Peyer's patch (tissue), 4 donors: ENCODE data around the gene MBD4. TPM values are rescaled to one million over a fixed set of nuclear protein-coding genes. Genes with fewer than 3 reads are reported as not detected.

ENCODE experiments used
- DNase-seq, 3 donors: peaks; one replicate each; pipeline ENCODE4 v3.0.0-alpha.2; 2017 to 2019
- H3K27ac ChIP-seq, 4 donors: fragments of 200-600 bp; sonication (generic); one replicate each; pipeline ENCODE4 v1.5.1; 2016 to 2019
- H3K27me3 ChIP-seq, 2 donors: fragments of 200-600 bp; sonication (generic); one replicate each; pipeline ENCODE4 v1.5.1; 2019
- H3K36me3 ChIP-seq, 3 donors: fragments of 200-600 bp; sonication (generic); one replicate each; pipeline ENCODE4 v1.5.1; 2016 to 2019
- H3K4me1 ChIP-seq, 4 donors: fragments of 200-600 bp; sonication (generic); one replicate each; pipeline ENCODE4 v1.5.1; 2016 to 2019
- H3K4me3 ChIP-seq, 4 donors: fragments of 200-600 bp; sonication (generic); 1 replicate in 3 of 4; 2 replicates in 1 of 4; pipeline ENCODE4 v1.5.1; 2016 to 2019; ENCODE audit warnings: mild to moderate bottlenecking in 1 of 4
- H3K9me3 ChIP-seq, 4 donors: fragments of 200-600 bp; sonication (generic); one replicate each; pipeline ENCODE4 v1.5.1; 2016 to 2019; ENCODE audit warnings: mild to moderate bottlenecking in 1 of 4
- CTCF ChIP-seq, 6 experiments: fragments of 450-650 bp in 4 of 6; fragments of 200-600 bp in 2 of 6; sonication (generic) in 1 of 6; IDR thresholded peaks; one replicate each; pipeline ENCODE4 v1.5.1; 2017 to 2019; ENCODE audit warnings: antibody characterized with exemption in 6 of 6, mild to moderate bottlenecking in 3 of 6, moderate library complexity in 1 of 6
- POLR2A ChIP-seq, 2 donors: fragments of 450-650 bp; IDR thresholded peaks; one replicate each; pipeline ENCODE4 v1.5.1; 2017; ENCODE audit warnings: antibody characterized with exemption in 2 of 2, mild to moderate bottlenecking in 2 of 2, moderate library complexity in 2 of 2
- total RNA-seq, 4 donors: library from RNA; depleted of rRNA; stranded (reverse); fragments of >200 nt; gene quantifications; one replicate each; pipeline ENCODE4 v1.1.0, GENCODE V29; 2016

The MBD4 gene
- total RNA-seq, 4 donors from 2014 or later: 19.8 to 106 (median 38.3) TPM

DNA sequence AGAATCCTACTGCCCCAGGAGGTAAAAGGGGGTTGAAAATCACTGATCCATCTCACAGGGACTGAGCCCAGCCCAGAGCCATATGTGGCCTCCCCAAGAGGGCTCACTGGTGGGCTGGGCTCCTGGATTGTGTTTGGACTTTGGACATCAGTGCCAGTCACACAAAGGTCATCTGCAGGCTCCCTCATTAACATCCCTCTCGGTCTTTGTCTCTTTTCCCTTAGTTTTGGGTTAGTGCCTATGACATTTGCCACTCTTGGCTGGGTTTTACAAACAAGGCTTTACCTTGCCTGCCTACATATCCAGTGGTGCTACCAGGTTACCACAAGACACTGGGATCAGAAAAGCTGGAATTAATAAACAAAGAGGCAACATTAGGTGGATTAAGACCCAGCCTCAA lies 28.2 kb upstream of the MBD4 start:
- H3K4me1 ChIP-seq: peaks cover 0 to 15% (median 0%) of the 10 kb centered on the region in 4 donors
- DNase-seq: no peak
- H3K4me3 ChIP-seq: no peak overlapping the region
- H3K9me3 ChIP-seq: no peaks in the 10 kb centered on the region
- peaks cover 0 to 8% (median 0%) of the 10 kb centered on the region in 3 donors for H3K36me3 ChIP-seq
- no peaks in the 10 kb centered on the region for H3K27me3 ChIP-seq
- no peak for TF ChIP-seq POLR2A (IDR thresholded peaks at IDR 0.05)
- no peak for TF ChIP-seq CTCF (IDR thresholded peaks at IDR 0.05)
- no peak overlapping the region for H3K27ac ChIP-seq

- peaks cover 0 to 5% (median 0%) of the 10 kb centered on the region in 3 donors for H3K36me3 ChIP-seq
- DNase-seq: no peak
- no peak overlapping the region for H3K4me3 ChIP-seq
- H3K9me3 ChIP-seq: no peaks in the 10 kb centered on the region
- TF ChIP-seq POLR2A (IDR thresholded peaks at IDR 0.05) (no peak), CTCF (IDR thresholded peaks at IDR 0.05) (no peak)
- H3K27ac ChIP-seq: no peak overlapping the region
- H3K27me3 ChIP-seq: no peaks in the 10 kb centered on the region
- H3K4me1 ChIP-seq: peaks cover 0 to 8% (median 0%) of the 10 kb centered on the region in 4 donors
Measured at GRCh38 chr3:129463716-129464115, 24.0 kb upstream of the MBD4 start.

- peaks cover 0 to 5% (median 0%) of the 10 kb centered on the region in 3 donors for H3K36me3 ChIP-seq
- H3K4me1 ChIP-seq: peaks cover 0 to 1% (median 0%) of the 10 kb centered on the region in 4 donors
- H3K27ac ChIP-seq: no peak overlapping the region
Measured at GRCh38 chr3:129463094-129463493, 23.3 kb upstream of the MBD4 start.

DNA sequence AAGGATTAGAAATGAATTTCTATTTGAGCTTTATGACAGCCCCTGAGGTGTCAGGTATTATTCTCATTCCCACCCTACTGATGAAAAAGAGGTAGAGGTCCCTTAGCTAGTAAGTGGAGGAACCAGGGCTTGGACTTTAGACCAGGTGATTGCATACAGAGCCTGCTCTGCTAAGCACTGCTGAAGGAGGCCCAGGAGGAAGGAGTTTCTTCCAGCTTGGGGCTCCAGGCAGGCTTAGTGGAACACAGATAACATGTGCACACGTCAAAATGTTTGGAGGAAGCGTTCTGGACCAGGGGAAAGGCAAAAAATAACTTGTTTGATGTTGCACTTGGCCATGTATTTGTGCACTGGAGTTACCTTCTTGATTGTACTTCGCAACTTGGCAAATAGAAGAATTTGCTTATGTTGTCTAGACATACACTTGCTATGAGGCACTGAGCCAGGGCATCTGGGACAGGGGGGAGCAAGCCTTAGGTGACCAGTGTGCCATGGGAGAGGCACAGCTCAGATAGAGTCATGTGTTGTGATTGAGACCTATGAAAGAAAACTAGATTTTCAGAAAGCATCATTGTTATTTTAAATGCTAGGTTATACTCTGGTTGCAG lies 22.7 kb upstream of the MBD4 start:
- no peaks in the 10 kb centered on the region for H3K27me3 ChIP-seq
- no peak for DNase-seq
- peaks cover 0 to 5% (median 0%) of the 10 kb centered on the region in 3 donors for H3K36me3 ChIP-seq
- no peaks in the 10 kb centered on the region for H3K9me3 ChIP-seq
- TF ChIP-seq CTCF (IDR thresholded peaks at IDR 0.05) (no peak), POLR2A (IDR thresholded peaks at IDR 0.05) (no peak)
- no peak overlapping the region for H3K27ac ChIP-seq
- H3K4me1 ChIP-seq: no peaks in the 10 kb centered on the region
- H3K4me3 ChIP-seq: no peak overlapping the region

More at GRCh38 chr3:129463094-129463493, 23.3 kb upstream of the MBD4 start:
- H3K4me3 ChIP-seq: no peak overlapping the region
- TF ChIP-seq CTCF (IDR thresholded peaks at IDR 0.05) (no peak), POLR2A (IDR thresholded peaks at IDR 0.05) (no peak)
- DNase-seq: no peak
- H3K27me3 ChIP-seq: no peaks in the 10 kb centered on the region
- H3K9me3 ChIP-seq: no peaks in the 10 kb centered on the region

DNA sequence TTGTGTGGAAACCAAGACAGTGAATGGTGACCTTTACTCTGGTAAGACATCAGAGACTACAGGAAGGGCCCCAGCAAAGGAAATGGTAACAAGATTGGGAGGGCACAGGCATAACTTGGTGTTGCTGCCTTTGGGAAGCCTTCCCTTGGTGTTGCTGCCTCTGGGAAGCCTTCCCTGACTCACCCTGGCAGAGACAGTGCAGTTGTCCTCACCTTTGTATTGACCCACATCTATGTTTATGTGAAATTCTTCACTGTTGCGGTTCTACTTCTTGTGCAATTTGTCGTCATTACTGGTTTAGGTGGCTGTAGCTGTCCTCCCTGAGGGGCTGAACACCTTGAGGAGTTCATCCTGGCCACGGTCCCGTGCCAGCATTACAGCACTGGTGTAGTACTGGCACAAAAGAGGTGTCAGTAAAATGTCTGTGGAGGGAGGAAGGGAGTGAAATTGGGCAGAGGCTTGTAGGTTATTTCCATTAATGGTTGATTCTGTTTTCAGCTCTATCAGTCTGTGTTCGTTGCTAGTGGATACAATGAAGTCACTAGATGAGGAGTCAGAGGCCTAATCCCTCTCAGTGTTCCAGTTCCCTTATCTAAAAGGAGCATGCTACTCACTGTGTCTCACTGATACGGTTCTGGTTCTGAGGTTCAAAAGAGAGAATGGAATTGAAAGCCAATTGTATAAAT lies 21.9 kb upstream of the MBD4 start:
- Histone ChIP-seq H3K4me1 (no peaks in the 10 kb centered on the region), H3K9me3 (no peaks in the 10 kb centered on the region), H3K36me3 (peaks cover 0 to 8% (median 0%) of the 10 kb centered on the region in 3 donors), H3K27ac (no peak overlapping the region), H3K4me3 (no peak overlapping the region), H3K27me3 (no peaks in the 10 kb centered on the region)
- TF ChIP-seq CTCF (IDR thresholded peaks at IDR 0.05): no peak
- no peak for TF ChIP-seq POLR2A (IDR thresholded peaks at IDR 0.05)
- DNase-seq: no peak
